ENCODE measurements around the gene NTRK2.

Gene NTRK2

GRCh38 chr9:85007748-85008147 is 338.2 kb downstream of the NTRK2 start:
- TF ChIP-seq EZH2phosphoT487 (IDR thresholded peaks at IDR 0.05; ENCODE audit: borderline replicate concordance): no peak
- TF ChIP-seq, protein P1, sequence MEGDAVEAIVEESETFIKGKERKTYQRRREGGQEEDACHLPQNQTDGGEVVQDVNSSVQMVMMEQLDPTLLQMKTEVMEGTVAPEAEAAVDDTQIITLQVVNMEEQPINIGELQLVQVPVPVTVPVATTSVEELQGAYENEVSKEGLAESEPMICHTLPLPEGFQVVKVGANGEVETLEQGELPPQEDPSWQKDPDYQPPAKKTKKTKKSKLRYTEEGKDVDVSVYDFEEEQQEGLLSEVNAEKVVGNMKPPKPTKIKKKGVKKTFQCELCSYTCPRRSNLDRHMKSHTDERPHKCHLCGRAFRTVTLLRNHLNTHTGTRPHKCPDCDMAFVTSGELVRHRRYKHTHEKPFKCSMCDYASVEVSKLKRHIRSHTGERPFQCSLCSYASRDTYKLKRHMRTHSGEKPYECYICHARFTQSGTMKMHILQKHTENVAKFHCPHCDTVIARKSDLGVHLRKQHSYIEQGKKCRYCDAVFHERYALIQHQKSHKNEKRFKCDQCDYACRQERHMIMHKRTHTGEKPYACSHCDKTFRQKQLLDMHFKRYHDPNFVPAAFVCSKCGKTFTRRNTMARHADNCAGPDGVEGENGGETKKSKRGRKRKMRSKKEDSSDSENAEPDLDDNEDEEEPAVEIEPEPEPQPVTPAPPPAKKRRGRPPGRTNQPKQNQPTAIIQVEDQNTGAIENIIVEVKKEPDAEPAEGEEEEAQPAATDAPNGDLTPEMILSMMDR (conservative IDR thresholded peaks at IDR 0.05; ENCODE audit: low read length): no peak
- Histone ChIP-seq H3K4me1 (ENCODE audit: insufficient read depth, low read length, poor library complexity, severe bottlenecking) (no peaks in the 10 kb centered on the region), H4K20me1 (ENCODE audit: insufficient read depth, low read length, poor library complexity, severe bottlenecking) (no peaks in the 10 kb centered on the region), H3K4me3 (ENCODE audit: low read length, poor library complexity, severe bottlenecking) (no peak overlapping the region), H3K4me2 (ENCODE audit: low read depth, low read length, poor library complexity, severe bottlenecking) (no peak overlapping the region), H3K9ac (ENCODE audit: low read depth, low read length, poor library complexity, severe bottlenecking) (no peak overlapping the region), H3K9me3 (ENCODE audit: insufficient read depth, low read depth, low read length) (no peaks in the 10 kb centered on the region; the same call in 1 of the 2 replicates), H3F3A (ENCODE audit: low read depth) (no peaks in the 10 kb centered on the region), H3K79me2 (ENCODE audit: insufficient read depth, low read length) (no peaks in the 10 kb centered on the region), H2AFZ (ENCODE audit: low read length) (no peak overlapping the region), H3K9me2 (replicated peaks; ENCODE audit: low read depth, low read length) (no peaks in the 10 kb centered on the region), H3K36me3 (ENCODE audit: insufficient read depth, low read length) (no peaks in the 10 kb centered on the region), H3K27me3 (ENCODE audit: insufficient read depth, low read length, poor library complexity, severe bottlenecking) (no peaks in the 10 kb centered on the region)

GRCh38 chr9:85008215-85008614 is 338.7 kb downstream of the NTRK2 start:
- H3K9me2 ChIP-seq (replicated peaks; ENCODE audit: low read depth, low read length): no peaks in the 10 kb centered on the region
- no peaks in the 10 kb centered on the region for H3K27me3 ChIP-seq (ENCODE audit: insufficient read depth, low read length, poor library complexity, severe bottlenecking)
- H2AFZ ChIP-seq (ENCODE audit: low read length): no peak overlapping the region
- no peaks in the 10 kb centered on the region for H4K20me1 ChIP-seq (ENCODE audit: insufficient read depth, low read length, poor library complexity, severe bottlenecking)
- H3K4me2 ChIP-seq (ENCODE audit: low read depth, low read length, poor library complexity, severe bottlenecking): no peak overlapping the region
- no peaks in the 10 kb centered on the region; the same call in 1 of the 2 replicates for H3K9me3 ChIP-seq (ENCODE audit: insufficient read depth, low read depth, low read length)
- no peak overlapping the region for H3K4me3 ChIP-seq (ENCODE audit: low read length, poor library complexity, severe bottlenecking)
- H3F3A ChIP-seq (ENCODE audit: low read depth): no peaks in the 10 kb centered on the region
- H3K4me1 ChIP-seq (ENCODE audit: insufficient read depth, low read length, poor library complexity, severe bottlenecking): no peaks in the 10 kb centered on the region
- H3K79me2 ChIP-seq (ENCODE audit: insufficient read depth, low read length): no peaks in the 10 kb centered on the region
- no peak overlapping the region for H3K9ac ChIP-seq (ENCODE audit: low read depth, low read length, poor library complexity, severe bottlenecking)
- TF ChIP-seq, protein P1 (conservative IDR thresholded peaks at IDR 0.05; ENCODE audit: low read length): no peak
- no peak for TF ChIP-seq EZH2phosphoT487 (IDR thresholded peaks at IDR 0.05; ENCODE audit: borderline replicate concordance)
- no peaks in the 10 kb centered on the region for H3K36me3 ChIP-seq (ENCODE audit: insufficient read depth, low read length)

- no peaks in the 10 kb centered on the region for H4K20me1 ChIP-seq (ENCODE audit: insufficient read depth, low read length, poor library complexity, severe bottlenecking)
- H3K4me1 ChIP-seq (ENCODE audit: insufficient read depth, low read length, poor library complexity, severe bottlenecking): no peaks in the 10 kb centered on the region
- H3K9me2 ChIP-seq (replicated peaks; ENCODE audit: low read depth, low read length): no peaks in the 10 kb centered on the region
- no peaks in the 10 kb centered on the region for H3K79me2 ChIP-seq (ENCODE audit: insufficient read depth, low read length)
- H3K4me2 ChIP-seq (ENCODE audit: low read depth, low read length, poor library complexity, severe bottlenecking): no peak overlapping the region
- no peaks in the 10 kb centered on the region for H3F3A ChIP-seq (ENCODE audit: low read depth)
- no peak overlapping the region for H3K9ac ChIP-seq (ENCODE audit: low read depth, low read length, poor library complexity, severe bottlenecking)
- no peaks in the 10 kb centered on the region; the same call in 1 of the 2 replicates for H3K9me3 ChIP-seq (ENCODE audit: insufficient read depth, low read depth, low read length)
- H2AFZ ChIP-seq (ENCODE audit: low read length): no peak overlapping the region
- no peak for TF ChIP-seq EZH2phosphoT487 (IDR thresholded peaks at IDR 0.05; ENCODE audit: borderline replicate concordance)
- TF ChIP-seq, protein P1 (conservative IDR thresholded peaks at IDR 0.05; ENCODE audit: low read length): no peak
- H3K36me3 ChIP-seq (ENCODE audit: insufficient read depth, low read length): no peaks in the 10 kb centered on the region
- no peak overlapping the region for H3K4me3 ChIP-seq (ENCODE audit: low read length, poor library complexity, severe bottlenecking)
- no peaks in the 10 kb centered on the region for H3K27me3 ChIP-seq (ENCODE audit: insufficient read depth, low read length, poor library complexity, severe bottlenecking)
Measured at GRCh38 chr9:85009251-85009650, 339.7 kb downstream of the NTRK2 start.

Data from Loucy (cell line).